ENCODE data around the gene SAP130.

DNA sequence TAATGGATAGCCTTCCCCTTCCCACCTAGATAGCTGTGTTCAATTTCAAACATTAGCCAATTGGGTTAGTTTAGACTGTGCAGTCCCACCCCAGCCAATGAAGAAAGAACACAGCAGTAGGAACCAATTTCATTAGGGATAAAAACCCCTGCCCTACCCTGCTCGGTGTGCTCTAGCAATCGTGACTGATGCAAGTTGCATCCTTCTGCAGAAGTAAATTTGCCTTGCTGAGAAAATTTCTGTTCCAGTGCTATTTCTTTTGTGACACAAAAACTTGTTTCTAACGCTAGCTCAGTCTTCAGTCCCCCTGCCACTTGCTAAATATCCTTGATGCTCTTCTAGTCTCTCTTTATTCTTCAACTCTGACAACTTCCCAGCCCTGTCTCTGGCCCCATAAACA is 15.2 kb upstream of the SAP130 start:
- TF ChIP-seq EZH2 (IDR thresholded peaks at IDR 0.05; ENCODE audit: insufficient read depth, poor library complexity, severe bottlenecking): no peak
- no peak for TF ChIP-seq EZH2phosphoT487 (IDR thresholded peaks at IDR 0.05; ENCODE audit: insufficient read depth, low read depth)

Measured in GM23248 (cell line).